Uterine smooth muscle cell (primary cell): ENCODE data around the gene SYT14. TPM values are rescaled to one million over a fixed set of nuclear protein-coding genes. Genes with fewer than 3 reads are reported as not detected.

Experiments
- total RNA-seq: library from RNA; depleted of rRNA; stranded (reverse); fragments of >200 nt; gene quantifications from 2 replicates; pipeline ENCODE4 v1.2.3, GENCODE V29; 2014

SYT14 gene
- 3.3 and 4.4 TPM in 2 replicates for total RNA-seq

DNA sequence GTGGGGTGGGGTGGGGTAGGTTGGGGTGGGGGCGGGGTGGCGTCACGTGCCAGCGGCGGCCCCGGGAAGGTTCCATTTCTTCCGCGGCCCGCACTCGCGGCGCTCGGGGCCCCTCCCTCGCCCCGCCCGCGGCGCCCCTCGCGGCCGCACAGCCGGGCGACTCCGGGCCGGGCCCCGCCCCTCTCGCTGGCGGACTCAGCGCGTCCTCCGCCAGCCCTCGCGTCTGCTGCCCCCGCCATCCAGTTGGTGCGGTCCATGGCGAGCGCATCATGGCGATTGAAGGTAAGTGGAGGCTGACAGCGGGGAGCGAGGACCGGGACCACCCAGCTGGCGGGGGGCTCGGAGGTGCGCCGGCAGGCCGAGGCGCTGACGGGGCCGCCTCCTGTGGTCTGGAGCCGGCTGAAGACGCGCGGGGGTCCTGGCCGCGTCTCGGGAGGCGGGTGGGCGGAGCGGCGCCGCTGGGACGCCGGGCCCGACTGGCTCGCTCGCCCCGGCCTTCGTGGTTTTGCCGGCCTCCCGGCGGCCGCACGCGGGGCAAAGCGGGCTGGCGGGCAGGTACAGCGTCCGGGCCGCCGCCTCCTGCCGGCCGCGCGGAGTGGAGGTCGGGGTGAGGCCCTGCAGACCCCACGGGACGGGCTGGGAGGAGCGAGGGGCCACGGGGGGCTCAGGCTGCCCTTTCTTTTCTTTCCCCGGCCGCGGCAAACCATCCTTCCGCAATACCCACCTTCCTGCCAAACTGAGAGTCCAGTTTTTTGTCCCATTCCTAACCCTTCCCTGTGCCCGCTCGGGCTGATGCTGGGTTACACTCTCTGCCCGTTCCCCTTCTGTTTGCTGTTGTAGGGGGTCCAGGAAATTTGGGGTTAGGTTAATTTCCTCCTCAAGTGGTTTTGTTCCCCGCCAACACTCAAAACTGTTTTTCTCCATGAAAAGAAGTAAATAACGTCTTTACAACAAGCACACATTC lies at the start of gene SYT14:
Gene SYT14 (plus strand): TSS at position 222 of the 964 bp plus-strand sequence. CDS start 48 bp downstream, at position 270.

Other genes with a start within 250 kb of the SYT14 start
- 10.6 and 14.3 TPM in 2 replicates for gene HSD11B1, start 233.4 kb upstream of the SYT14 start, total RNA-seq
- gene TRAF3IP3, start 182.2 kb upstream of the SYT14 start, total RNA-seq: not detected in 2 replicates
- gene C1orf74, start 153.7 kb upstream of the SYT14 start, total RNA-seq: 3.7 and 5.5 TPM in 2 replicates
- gene IRF6, start 132.1 kb upstream of the SYT14 start, total RNA-seq: 0.44 and 0.62 TPM in 2 replicates
- gene UTP25, start 110.2 kb upstream of the SYT14 start, total RNA-seq: 10.2 and 15.7 TPM in 2 replicates